Transverse colon (tissue), 3 donors: ENCODE data around the gene LAMB1.

Experiments used
- CTCF ChIP-seq, 5 experiments: fragments of 200-600 bp in 3 of 5; fragments of 450-650 bp in 2 of 5; sonication (generic) in 3 of 5; IDR thresholded peaks; 1 replicate in 2 of 5; 2 replicates in 3 of 5; pipeline ENCODE4 v1.5.1; 2016 to 2017; ENCODE audit warnings: antibody characterized with exemption in 5 of 5, inconsistent platforms in 3 of 5, mild to moderate bottlenecking in 2 of 5, moderate library complexity in 1 of 5
- POLR2A ChIP-seq: fragments of 450-650 bp; IDR thresholded peaks from one replicate; pipeline ENCODE4 v1.6.1; 2016; ENCODE audit warnings: antibody characterized with exemption, mild to moderate bottlenecking, moderate library complexity

GRCh38 chr7:108048422-108048821 is 45.5 kb upstream of the LAMB1 start:
- TF ChIP-seq CTCF (IDR thresholded peaks at IDR 0.05) (no peak), POLR2A (no peak)
